GM21717 (cell line): ENCODE data around the gene NCBP3.
A peak's percentile ranks its signal among the peaks of the same experiment; 100 is the strongest.
"Not testable (repeated sequence)": the region's sequence is repeated elsewhere in the genome, so short reads cannot be mapped to it uniquely, and the experiment has no call there.

Source experiments
- ATAC-seq: cut with Tn5 transposase; IDR thresholded peaks from one replicate; pipeline ENCODE4 v1.9.1; 2021; ENCODE audit warnings: mild to moderate bottlenecking, moderate library complexity; ENCODE audit not compliant: unreplicated experiment

The NCBP3 gene

DNA sequence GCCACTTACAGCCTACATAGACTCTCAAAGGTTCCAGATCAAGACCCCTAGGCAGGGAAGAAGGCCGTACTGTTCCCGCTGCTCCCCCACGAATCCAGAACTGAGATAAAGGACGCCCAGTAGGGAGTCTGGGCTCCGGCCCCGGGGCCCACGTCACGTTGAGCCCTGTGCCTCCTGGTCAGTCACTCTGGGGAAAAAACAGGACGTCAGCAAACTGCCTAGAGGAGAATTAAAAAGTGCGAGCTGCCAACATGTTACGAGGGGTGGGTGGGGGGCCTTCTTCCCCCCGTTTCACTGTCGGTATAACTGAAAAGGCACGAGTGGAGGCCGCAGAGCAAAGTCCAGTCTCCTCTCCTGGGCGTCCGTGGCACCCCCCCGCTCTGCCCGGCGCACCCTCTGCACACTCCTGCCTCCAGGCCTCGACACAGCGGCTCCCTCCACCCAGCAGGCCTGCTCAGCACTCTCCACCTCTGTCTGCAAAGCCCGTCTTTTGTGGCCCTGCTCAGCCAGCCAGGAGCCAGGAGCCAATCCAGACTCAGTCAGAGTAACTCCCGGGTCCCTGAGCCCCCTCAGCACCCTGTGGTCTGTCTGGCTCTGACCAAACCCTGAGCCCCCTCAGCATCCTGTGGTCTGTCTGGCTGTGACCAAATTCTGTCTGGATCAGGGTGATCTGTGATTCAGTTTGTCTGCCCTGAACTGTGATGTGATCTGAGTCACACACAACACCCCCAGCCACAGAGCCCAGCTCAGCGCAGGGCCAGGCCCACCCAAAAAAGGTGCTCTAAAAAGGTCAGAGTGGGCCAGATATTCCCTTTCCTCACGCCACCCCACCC is 51.3 kb downstream of the NCBP3 start:
- no peak for ATAC-seq

DNA sequence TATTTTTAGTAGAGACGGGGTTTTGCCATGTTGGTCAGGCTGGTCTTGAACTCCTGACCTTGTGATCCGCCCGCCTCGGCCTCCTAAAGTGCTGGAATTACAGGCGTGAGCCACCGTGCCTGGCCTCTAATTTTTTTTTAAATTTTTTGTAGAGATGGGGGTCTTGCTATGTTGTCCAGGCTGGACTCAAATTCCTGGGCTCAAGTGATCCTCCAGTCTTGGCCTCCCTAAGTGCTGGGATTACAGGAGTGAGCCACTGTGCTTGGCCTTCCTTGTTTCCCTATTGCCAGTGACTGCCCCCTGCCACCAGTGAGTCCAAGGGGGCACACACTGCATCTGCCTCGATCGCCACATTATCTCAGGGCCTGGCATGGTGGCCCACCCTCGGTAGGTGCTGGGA is 51.9 kb downstream of the NCBP3 start:
- not testable (repeated sequence) for ATAC-seq

DNA sequence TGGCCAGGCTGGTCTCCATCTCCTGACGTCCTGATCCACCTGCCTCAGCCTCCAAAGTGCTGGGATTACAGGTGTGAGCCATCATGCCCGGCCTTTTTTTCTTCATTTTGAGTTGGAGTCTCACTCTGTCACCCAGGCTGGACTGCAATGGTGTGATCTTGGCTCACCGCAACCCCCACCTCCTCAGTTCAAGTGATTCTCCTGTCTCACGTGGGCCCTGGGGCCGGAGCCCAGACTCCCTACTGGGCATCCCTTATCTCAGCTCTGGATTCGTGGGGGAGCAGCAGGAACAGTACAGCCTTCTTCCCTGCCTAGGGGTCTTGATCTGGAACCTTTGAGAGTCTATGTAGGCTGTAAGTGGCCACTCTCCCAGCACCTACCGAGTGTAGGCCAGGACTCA is 52.8 kb downstream of the NCBP3 start:
- ATAC-seq = not testable (repeated sequence)

DNA sequence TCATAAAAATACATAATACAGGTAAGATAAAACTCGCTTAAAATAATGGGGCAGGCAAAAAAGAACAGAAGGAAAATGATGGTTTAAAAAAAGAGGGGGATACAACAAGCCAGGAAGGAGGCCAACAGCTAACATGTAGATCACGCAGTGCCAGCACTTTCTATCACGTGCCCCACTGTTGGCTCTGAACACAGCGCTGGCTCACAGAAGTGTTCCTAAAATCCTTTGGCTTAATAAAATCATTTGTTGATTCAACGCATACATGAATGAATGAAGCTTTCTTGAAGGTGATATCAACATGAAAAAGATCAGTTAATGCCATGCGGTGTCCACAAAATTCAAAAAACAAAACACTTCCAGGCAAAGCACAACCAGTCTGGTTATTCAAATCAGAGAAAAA is 53.6 kb downstream of the NCBP3 start:
- no peak for ATAC-seq

DNA sequence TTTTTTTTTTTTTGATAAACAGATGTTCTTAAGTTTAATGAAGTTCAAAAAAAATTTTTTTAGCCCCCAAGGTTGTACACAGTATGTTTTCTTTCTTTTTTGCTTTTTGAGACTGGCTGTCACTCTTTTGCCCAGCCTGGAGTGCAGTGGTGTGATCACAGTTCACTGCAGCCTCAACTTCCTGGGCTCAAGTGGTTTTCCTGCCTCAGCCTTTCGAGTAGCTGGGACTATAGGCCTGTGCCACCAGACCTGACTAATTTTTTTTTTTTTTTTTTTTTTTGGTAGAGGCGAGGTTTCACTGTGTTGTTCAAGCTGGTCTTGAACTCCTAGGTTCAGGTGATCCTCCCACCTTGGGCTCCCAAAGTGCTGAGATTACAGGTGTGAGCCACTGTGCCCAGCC is 57.8 kb downstream of the NCBP3 start:
- ATAC-seq = no peak

DNA sequence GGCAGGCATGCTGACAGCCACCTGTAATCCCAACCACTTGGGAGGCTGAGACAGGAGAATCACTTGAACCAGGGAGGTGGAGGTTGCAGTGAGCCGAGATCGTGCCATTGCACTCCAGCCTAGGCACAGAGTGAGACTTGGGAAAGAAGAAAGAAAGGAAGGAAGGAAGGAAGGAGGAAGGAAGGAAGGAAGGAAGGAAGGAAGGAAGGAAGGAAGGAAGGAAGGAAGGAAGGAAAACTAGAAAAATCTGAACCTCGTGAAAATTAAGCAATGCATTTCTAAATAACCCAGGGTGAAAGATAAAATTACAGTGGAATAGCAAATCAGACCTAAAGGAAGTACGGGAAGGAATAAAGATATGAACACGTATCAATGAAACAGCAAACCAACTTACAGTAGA is 60.7 kb downstream of the NCBP3 start:
- not testable (repeated sequence) for ATAC-seq

DNA sequence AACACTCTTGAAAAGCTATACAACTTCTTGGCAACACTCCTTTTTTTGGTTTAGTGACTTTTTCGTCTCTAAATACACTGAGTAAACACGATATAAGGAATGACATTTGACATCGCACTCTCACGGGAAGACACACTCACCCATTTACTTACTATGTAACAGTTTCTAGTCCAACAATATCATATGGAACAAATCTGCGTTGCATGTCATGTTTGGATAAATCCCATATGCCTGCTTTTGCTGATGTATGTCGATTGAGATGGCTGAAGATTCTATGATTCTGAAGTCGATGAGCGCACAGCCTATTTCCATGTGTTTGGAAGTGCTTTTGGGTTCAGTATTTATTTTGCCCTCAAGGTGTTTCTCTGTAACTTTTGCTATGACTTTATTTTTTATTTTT is 63.3 kb downstream of the NCBP3 start:
- ATAC-seq = no peak

DNA sequence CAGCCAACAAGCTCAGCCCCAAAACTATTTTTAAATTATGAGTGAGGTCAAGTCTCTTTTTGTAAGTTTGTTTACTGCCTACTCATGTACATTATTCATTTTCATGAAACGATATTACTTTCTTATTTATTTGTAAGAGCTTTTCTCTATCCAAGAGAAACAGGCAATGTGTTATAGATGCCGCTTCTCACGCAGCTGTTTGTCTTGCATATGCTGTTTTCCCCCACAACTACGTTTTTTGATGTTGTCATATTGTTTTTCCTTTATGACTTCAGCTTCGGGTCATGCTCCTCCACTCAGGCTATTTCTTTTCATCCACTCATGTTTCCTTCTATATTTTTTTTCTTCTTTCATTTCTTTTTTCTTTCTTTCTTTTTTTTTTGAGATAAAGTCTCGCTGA is 65.1 kb downstream of the NCBP3 start:
- no peak for ATAC-seq

DNA sequence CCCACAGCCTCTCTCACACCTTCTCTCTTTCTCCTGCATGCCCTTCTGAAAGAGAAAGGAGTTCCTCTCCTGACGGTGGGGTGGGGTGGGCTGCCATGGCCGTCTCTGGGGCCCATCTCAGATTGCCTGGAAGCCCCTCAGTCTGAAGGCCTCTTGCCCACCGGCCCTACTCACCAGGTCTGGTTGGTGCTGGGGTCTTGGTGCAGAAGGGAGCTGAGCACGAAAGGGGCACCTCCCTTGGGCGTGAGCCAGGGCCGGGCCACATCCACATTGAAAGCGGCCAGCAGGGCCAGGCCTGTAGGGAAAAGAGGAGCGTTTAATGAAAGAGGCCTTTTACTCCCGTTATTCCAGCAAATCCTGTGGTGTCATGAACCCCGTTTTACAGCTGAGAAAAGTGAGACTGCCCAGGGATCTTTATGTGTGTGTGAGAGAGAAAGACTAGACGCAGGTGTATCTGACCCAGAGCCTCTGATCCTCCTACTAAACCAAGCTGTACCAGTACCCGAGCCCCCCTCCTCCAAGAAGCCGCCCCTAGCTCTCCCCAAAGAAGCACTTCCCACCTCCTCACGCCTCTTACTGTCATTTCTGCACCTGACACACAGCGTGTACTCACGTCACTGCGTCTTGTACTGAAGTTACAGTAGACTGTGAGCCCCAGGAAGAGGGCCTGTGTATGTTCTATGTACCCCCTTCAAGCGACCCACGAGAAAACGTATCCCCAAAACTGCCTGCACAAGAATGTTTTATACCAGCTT is 68.5 kb downstream of the NCBP3 start:
- no peak for ATAC-seq

DNA sequence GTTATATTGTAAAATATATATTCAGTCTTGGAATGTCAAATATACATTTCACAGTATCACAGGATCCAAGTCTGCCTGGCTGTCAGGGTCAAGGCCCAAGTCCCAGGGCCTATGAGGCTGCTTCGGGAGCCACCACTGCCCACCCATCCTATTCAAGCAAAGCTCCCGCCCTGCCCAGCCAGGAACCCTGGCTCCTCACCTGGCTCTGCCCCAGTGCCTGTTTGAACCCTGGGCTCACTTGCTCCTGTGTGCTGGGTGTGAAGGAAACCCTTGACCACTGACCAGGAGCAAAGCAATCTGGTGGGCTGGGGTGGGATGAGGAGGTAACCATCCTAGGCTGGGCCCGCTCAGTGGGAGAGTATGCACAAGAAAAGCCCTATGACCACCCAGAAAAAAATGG is 72.1 kb downstream of the NCBP3 start:
- ATAC-seq = no peak

DNA sequence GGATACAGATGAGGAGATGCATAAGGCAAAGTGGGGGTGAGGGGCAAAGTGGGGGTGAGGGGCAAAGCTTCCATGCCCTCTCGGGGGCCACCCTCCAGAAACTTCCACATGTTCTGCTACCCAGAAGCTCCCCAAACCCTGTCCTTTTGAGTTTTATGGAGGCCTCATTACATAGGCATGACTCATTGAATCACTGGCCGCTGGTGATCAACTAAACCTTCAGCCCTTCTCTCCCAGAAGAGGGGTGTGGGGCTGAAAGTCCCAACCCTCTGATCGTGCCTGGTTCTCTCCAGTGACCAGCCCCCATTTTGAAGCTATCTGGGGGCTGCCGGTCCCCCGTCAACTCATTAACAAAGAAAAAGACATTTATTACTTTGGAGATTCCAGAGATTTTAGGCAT is 72.5 kb downstream of the NCBP3 start:
- ATAC-seq = no peak

DNA sequence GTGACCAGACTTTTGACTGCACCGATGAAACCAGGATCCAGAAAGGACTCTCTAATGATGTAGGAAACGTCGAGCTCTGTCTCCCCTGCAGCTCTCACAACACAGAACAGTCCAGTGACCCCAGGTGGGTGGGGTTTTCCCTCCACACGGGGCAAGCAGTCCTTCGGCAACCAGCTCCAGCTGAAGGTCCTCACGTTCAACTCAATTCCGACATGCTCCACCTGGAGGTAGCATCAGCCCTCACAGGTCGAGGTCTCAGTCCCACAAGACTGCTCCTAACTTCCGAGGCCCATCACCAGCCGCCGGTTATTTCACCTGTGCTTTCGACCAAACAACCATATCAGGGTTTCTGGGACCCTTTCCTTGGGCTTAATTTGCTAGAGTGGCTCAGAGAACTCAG is 73.3 kb downstream of the NCBP3 start:
- ATAC-seq = no peak

DNA sequence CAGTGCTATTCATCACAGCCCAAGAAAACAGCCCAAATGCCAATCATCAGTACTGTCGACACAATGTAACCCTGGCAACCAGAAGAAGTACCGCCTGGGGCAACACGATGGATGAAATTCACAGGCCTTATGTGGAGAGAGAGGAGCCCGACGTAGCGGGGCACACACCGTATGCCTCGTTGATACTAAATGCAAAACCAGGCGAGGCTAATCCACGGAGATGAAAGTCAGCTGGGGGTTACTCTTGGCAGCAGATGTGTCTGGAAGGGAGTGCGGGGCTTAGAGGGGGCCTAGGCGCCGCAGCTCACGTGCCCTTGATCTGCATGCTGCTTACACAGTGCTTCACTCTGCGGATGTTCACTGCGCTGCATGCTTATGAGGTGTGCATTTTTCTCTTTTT is 74.9 kb downstream of the NCBP3 start:
- ATAC-seq = no peak

DNA sequence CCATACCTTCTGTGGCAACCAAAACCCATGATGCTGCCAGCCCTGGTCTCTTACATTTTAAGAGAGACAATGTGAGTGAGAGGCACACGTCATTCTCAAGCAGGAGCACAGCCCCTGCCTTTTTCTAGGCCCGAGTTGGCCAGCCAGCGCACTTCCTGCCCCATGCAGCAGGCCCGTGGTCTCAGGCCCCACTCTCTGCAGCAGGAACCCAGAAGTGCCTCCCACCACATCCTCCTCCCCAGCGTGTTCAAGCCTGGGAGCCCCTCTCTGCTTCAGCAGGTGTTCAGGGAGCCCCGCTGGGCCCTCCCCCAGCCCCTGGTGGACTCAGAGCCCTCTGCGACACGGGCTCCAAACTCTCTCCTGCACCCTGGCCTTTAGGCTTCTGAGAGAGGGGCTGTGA is 75.6 kb downstream of the NCBP3 start:
- ATAC-seq = no peak

DNA sequence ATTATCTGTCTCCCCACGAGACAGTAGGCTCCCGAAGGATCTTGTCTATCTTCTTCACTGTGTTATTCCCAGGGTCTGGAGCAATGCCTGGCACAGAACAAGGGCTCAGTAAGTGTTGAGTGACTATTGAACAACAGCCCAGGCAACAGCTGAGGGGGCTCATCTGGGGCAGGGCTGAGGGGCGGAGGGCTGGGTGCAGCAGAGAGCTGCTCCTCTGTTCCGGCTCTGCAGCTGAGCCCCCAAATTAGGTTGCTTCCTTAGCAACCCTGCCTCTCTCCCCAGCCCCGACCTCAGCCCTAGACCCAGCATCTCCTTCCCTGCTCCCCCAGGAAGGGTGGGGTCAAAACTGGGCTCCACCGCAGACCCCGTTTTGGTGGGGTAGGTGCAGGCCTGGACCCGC is 77.3 kb downstream of the NCBP3 start:
- no peak for ATAC-seq

DNA sequence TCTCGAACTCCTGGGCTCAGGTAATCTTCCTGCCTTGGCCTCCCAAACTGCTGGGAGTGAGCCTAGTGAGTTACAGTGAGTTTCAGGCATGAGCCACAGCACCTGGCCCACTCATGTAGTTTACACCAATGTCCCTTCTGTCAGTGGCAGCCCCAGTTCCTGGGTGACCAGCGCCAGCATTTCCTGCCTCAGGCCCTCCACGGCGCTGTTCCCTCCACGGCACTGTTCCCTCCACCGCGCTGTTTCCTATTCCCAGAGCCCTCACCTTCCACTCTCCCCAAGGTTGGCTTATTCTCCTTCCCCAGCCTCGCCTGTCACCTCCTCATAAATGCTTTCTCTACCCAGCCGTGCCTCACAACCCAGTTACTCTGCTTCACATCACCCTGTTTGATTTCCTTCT is 77.7 kb downstream of the NCBP3 start:
- no peak for ATAC-seq

DNA sequence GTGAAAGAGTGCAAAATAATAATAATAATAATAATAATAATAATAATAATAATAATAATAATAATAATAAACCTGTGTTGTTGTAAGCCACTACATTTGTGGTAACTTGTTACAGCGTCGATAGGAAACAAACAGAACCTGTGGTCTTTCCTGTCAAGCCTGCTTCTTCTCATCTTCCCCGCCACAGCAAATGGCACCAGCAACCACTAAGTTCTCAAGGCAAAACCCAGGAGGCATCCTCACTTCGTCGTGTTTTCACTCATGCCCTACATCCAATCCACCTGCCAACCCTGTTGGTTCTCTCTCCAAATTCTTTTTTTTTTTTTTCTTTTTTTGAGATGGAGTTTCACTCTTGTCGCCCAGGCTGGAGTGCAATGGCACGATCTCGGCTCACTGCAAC is 79.3 kb downstream of the NCBP3 start:
- no peak for ATAC-seq

DNA sequence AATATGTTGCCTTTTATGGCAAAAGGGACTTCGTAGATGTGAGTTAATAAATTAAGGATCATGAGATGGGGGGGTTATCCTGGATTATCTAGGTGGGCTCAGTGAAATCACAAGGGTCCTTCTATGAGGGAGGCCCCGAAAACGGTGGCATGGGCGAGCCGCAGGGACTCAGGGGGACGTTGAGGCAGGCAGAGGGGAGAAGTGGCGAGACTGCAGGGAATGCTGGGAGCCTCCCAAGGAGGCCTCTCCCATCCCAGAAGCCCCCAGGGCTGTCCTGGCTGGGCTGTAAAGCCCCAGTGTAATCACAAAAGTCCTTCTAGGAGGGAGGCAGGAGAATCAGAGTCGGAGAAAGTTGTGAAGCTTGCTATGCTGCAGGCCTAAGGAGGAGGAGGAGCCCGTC is 80.1 kb downstream of the NCBP3 start:
- ATAC-seq = no peak

DNA sequence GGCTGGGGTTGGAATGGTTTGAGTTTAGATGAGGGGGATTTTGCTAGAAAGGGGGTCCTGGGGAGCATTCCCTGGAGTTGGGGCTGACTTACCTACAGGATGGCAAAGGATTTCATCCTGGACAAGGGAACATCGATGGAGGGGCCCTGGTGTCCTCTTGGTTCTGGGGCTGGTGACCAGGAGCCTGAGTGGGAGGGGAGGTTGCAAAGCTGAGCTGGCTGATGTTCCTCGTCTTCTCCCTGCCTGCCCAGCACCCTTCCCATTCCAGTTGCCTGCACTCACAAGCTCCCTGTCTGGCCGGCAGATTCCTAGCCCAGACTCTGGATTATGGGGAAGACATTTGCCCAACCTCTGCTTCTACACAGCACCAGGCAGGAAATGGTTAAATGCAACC is 82.3 kb downstream of the NCBP3 start:
- no peak for ATAC-seq

DNA sequence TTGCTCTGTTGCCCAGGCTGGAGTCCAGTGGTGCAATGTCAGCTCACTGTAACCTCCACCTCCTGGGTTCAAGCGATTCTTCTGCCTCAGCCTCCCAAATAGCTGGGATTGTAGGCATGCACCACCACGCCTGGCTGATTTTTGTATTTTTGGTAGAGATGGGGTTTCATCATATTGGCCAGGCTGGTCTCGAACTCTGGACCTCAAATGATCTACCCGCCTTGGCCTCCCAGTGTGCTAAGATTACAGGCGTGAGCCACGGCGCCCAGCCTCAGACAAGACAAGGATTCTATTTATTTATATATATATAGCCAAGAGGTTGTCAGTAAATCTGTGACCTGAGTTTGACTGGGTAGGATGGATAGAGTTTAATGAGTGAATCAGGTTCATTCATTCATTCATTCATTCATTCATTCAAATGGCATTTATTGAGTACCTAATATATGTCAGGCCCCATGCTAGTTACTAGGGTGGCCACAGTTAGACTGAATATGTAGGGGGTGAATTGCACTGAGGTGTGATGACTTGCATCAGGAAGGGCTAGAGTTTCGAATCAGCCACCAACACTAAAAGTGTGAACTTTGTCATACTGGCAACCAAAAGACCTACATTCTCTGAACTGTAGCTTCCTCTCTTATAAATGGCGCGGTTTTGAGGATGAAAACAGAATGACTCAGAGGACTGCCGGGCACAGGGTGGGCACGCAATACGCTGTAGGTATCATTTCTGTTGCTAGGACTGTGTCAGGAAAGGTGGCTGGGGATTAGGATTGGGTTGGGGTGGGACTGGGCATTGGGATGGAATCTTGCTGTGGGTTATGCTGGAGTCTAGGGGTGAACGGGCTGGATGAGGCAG is 82.9 kb downstream of the NCBP3 start:
- peak; percentile 48 for ATAC-seq

DNA sequence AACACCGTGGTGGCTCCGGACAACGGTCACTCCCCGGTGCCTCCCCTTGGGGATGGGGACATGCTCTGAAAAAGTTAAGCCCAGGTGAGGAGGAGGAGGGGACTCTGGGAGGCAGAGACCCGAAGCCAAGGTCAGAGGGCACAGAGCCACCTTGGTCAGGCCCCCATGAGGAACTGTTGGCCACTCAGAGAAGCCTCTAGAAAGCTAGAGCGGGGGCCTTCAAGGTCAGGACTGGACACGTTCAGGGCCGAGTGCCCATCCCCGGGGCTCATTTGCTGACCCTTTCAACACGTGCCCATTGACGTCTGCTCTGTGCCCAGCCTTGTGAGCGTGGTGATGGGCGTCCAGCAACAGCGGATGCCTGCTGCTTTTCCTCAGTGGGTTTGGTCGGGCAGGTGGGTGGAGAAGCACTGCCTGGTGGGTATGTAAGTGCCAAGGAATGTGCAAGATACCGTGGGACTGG is 84.1 kb downstream of the NCBP3 start:
- ATAC-seq = no peak
